ENCODE measurements around the gene FMOD.

DNA sequence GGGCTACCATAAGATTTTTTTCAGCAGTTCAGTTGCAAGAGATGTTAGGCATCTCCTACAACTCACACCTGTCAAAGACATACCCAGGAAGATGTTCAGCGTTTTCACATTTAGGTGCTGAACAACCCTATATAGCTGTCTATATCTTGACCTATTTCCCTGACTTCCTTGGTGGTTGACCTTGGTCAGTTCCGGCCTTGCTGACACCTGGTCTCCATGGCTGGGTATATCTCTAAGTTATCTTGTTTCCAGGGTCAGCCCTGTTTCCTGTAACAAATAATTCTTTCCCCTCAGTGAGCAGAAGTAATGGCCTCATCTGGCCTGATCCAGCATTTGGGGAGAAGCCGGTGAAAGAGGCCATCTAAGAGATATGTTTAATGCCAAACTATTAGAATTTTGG lies 48.0 kb downstream of the FMOD start:
- TF ChIP-seq, protein P1, sequence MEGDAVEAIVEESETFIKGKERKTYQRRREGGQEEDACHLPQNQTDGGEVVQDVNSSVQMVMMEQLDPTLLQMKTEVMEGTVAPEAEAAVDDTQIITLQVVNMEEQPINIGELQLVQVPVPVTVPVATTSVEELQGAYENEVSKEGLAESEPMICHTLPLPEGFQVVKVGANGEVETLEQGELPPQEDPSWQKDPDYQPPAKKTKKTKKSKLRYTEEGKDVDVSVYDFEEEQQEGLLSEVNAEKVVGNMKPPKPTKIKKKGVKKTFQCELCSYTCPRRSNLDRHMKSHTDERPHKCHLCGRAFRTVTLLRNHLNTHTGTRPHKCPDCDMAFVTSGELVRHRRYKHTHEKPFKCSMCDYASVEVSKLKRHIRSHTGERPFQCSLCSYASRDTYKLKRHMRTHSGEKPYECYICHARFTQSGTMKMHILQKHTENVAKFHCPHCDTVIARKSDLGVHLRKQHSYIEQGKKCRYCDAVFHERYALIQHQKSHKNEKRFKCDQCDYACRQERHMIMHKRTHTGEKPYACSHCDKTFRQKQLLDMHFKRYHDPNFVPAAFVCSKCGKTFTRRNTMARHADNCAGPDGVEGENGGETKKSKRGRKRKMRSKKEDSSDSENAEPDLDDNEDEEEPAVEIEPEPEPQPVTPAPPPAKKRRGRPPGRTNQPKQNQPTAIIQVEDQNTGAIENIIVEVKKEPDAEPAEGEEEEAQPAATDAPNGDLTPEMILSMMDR (conservative IDR thresholded peaks at IDR 0.05) = no peak
- no peak for TF ChIP-seq ZFX (IDR thresholded peaks at IDR 0.05)
